Esophagus muscularis mucosa (tissue), 3 donors: ENCODE measurements around the gene POLD1.

Source experiments
- CTCF ChIP-seq, 3 experiments: fragments of 200-600 bp in 2 of 3; fragments of 450-650 bp in 1 of 3; sonication (generic) in 2 of 3; IDR thresholded peaks; one replicate each; pipeline ENCODE4 v1.5.1; 2017 to 2019; ENCODE audit warnings: antibody characterized with exemption in 3 of 3, mild to moderate bottlenecking in 2 of 3, moderate library complexity in 1 of 3
- POLR2A ChIP-seq: fragments of 450-650 bp; IDR thresholded peaks from one replicate; pipeline ENCODE4 v1.6.1; 2017; ENCODE audit warnings: antibody characterized with exemption, moderate library complexity, mild to moderate bottlenecking, low read depth
- POLR2AphosphoS5 ChIP-seq, 2 donors: sonication (generic); formaldehyde crosslinking; IDR thresholded peaks; one replicate each; pipeline ENCODE4 v1.6.1; 2017; ENCODE audit warnings: antibody characterized with exemption in 2 of 2

DNA sequence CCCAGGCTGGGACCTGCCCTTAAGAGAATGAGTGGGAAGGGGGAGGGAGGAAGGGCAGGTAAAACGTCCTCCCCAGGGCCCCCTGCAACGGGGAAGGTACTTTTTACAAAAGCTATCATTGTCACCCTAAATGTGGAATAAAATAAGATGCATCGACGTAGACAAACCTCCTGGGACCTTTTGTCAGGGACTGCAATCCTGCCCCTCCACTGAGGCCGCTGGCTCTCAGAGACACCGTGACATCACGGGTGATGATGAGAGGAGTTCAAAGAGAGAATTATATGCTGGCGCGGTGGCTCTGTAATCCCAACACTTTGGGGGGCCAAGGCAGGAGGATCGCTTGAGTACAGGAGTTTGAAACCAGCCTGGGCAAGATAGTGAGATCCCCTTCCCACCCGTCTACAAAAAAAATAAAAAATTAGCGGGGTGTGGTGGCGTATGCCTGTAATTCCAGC, 46.8 kb downstream of the POLD1 start:
- TF ChIP-seq CTCF (IDR thresholded peaks at IDR 0.05): no peak
- no peak for TF ChIP-seq POLR2A
- no peak for TF ChIP-seq POLR2AphosphoS5 (IDR thresholded peaks at IDR 0.05)
